SK-N-SH treated with all-trans-retinoic acid at 6 μM for 48 hours (cell line): ENCODE results near the gene SCN8A.

ENCODE experiments used
- ATAC-seq: fragments of 200-7000 bp; cut with Tn5 transposase; 3 replicates; pipeline ENCODE4 v1.9.1; 2020; ENCODE audit warnings: mild to moderate bottlenecking, moderate library complexity
- ARNTL ChIP-seq: fragments of 450-650 bp; formaldehyde crosslinking; IDR thresholded peaks from 2 replicates; pipeline ENCODE4 v1.5.0; 2020; ENCODE audit warnings: low read depth, mild to moderate bottlenecking, moderate library complexity, borderline replicate concordance
- CSDC2 ChIP-seq: fragments of 250-450 bp; sonication (Bioruptor Pico); IDR thresholded peaks from 2 replicates; pipeline ENCODE4 v1.5.0; 2020; ENCODE audit warnings: mild to moderate bottlenecking, moderate library complexity
- ESRRG ChIP-seq: fragments of 250-450 bp; sonication (Bioruptor Pico); IDR thresholded peaks from 2 replicates; pipeline ENCODE4 v1.6.1; 2021; ENCODE audit warnings: mild to moderate bottlenecking
- GLIS3 ChIP-seq: fragments of 250-450 bp; sonication (Bioruptor Pico); IDR thresholded peaks from 2 replicates; pipeline ENCODE4 v1.5.0; 2020; ENCODE audit warnings: mild to moderate bottlenecking, moderate library complexity
- ISL1 ChIP-seq: fragments of 250-450 bp; sonication (Bioruptor Pico); IDR thresholded peaks from 2 replicates; pipeline ENCODE4 v2.1.2; 2022; ENCODE audit warnings: mild to moderate bottlenecking, moderate library complexity
- OSR1 ChIP-seq: fragments of 250-450 bp; sonication (Bioruptor Pico); IDR thresholded peaks from 2 replicates; pipeline ENCODE4 v1.8.0; 2022; ENCODE audit warnings: moderate library complexity, mild to moderate bottlenecking, inconsistent platforms
- PPARA ChIP-seq: fragments of 250-450 bp; sonication (Bioruptor Pico); IDR thresholded peaks from 2 replicates; pipeline ENCODE4 v1.5.0; 2020; ENCODE audit warnings: mild to moderate bottlenecking, borderline replicate concordance
- RARB ChIP-seq: fragments of 250-450 bp; sonication (Bioruptor Pico); IDR thresholded peaks from 2 replicates; pipeline ENCODE4 v1.8.0; 2021; ENCODE audit warnings: mild to moderate bottlenecking, moderate library complexity
- TCF4 ChIP-seq: fragments of 250-450 bp; sonication (Bioruptor Pico); IDR thresholded peaks from 2 replicates; pipeline ENCODE4 v1.8.0; 2021; ENCODE audit warnings: mild to moderate bottlenecking, moderate library complexity, borderline replicate concordance
- TOX ChIP-seq: fragments of 250-450 bp; sonication (Bioruptor Pico); IDR thresholded peaks from 2 replicates; pipeline ENCODE4 v1.8.0; 2021; ENCODE audit warnings: mild to moderate bottlenecking, moderate library complexity, borderline replicate concordance
- ZC3H10 ChIP-seq: fragments of 250-450 bp; sonication (Bioruptor Pico); IDR thresholded peaks from 2 replicates; pipeline ENCODE4 v1.5.1; 2021; ENCODE audit warnings: mild to moderate bottlenecking, moderate library complexity
- ZFP3 ChIP-seq: fragments of 250-450 bp; sonication (Bioruptor Pico); IDR thresholded peaks from 2 replicates; pipeline ENCODE4 v1.5.0; 2020; ENCODE audit warnings: mild to moderate bottlenecking, moderate library complexity
- ZFP30 ChIP-seq: fragments of 450-650 bp; formaldehyde crosslinking; IDR thresholded peaks from 2 replicates; pipeline ENCODE4 v1.5.0; 2022; ENCODE audit warnings: mild to moderate bottlenecking, moderate library complexity
- ZNF70 ChIP-seq: fragments of 450-650 bp; formaldehyde crosslinking; IDR thresholded peaks from 2 replicates; pipeline ENCODE4 v1.5.0; 2020; ENCODE audit warnings: mild to moderate bottlenecking, moderate library complexity
- TF ChIP-seq, protein P1 (sequence below): fragments of 250-450 bp; sonication (Bioruptor Pico); IDR thresholded peaks from 2 replicates; pipeline ENCODE4 v1.5.0; 2020; ENCODE audit warnings: mild to moderate bottlenecking, moderate library complexity
- TF ChIP-seq, protein P2 (sequence below): fragments of 250-450 bp; sonication (Bioruptor Pico); IDR thresholded peaks from 2 replicates; pipeline ENCODE4 v1.8.0; 2020; ENCODE audit warnings: mild to moderate bottlenecking, moderate library complexity, borderline replicate concordance
- TF ChIP-seq, protein P3 (sequence below): fragments of 250-450 bp; sonication (Bioruptor Pico); IDR thresholded peaks from 2 replicates; pipeline ENCODE4 v1.8.0; 2021; ENCODE audit warnings: low read depth, mild to moderate bottlenecking, moderate library complexity, borderline replicate concordance
- TF ChIP-seq, protein P4 (sequence below): fragments of 250-450 bp; sonication (Bioruptor Pico); IDR thresholded peaks from 2 replicates; pipeline ENCODE4 v1.5.1; 2021; ENCODE audit warnings: mild to moderate bottlenecking, moderate library complexity
- TF ChIP-seq, protein P5 (sequence below): fragments of 250-450 bp; sonication (Bioruptor Pico); IDR thresholded peaks from 2 replicates; pipeline ENCODE4 v1.5.1; 2020; ENCODE audit warnings: low read depth, mild to moderate bottlenecking, moderate library complexity

Gene SCN8A

DNA sequence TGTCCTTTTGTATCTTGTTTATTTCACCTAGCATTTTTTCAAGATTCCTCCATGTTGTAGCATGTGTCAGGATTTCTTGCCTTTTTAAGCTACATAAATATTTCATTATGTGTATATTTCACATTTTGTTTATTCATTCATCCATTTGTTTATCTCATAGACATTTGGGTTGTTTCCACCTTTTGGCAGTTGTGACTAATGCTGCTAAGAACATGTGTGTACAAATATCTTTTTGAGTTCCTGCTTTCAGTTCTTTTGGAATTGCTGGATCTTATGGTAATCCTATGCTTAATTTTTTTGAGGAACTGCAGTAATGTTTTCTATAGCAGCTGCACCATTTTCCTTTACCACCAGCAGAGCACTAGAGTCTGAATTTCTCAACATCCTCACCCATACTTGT is 62.4 kb downstream of the SCN8A start (continued):
- TF ChIP-seq, protein P1, sequence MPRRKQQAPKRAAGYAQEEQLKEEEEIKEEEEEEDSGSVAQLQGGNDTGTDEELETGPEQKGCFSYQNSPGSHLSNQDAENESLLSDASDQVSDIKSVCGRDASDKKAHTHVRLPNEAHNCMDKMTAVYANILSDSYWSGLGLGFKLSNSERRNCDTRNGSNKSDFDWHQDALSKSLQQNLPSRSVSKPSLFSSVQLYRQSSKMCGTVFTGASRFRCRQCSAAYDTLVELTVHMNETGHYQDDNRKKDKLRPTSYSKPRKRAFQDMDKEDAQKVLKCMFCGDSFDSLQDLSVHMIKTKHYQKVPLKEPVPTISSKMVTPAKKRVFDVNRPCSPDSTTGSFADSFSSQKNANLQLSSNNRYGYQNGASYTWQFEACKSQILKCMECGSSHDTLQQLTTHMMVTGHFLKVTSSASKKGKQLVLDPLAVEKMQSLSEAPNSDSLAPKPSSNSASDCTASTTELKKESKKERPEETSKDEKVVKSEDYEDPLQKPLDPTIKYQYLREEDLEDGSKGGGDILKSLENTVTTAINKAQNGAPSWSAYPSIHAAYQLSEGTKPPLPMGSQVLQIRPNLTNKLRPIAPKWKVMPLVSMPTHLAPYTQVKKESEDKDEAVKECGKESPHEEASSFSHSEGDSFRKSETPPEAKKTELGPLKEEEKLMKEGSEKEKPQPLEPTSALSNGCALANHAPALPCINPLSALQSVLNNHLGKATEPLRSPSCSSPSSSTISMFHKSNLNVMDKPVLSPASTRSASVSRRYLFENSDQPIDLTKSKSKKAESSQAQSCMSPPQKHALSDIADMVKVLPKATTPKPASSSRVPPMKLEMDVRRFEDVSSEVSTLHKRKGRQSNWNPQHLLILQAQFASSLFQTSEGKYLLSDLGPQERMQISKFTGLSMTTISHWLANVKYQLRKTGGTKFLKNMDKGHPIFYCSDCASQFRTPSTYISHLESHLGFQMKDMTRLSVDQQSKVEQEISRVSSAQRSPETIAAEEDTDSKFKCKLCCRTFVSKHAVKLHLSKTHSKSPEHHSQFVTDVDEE (CRISPR knock-in tag): no peak
- TF ChIP-seq, protein P2, sequence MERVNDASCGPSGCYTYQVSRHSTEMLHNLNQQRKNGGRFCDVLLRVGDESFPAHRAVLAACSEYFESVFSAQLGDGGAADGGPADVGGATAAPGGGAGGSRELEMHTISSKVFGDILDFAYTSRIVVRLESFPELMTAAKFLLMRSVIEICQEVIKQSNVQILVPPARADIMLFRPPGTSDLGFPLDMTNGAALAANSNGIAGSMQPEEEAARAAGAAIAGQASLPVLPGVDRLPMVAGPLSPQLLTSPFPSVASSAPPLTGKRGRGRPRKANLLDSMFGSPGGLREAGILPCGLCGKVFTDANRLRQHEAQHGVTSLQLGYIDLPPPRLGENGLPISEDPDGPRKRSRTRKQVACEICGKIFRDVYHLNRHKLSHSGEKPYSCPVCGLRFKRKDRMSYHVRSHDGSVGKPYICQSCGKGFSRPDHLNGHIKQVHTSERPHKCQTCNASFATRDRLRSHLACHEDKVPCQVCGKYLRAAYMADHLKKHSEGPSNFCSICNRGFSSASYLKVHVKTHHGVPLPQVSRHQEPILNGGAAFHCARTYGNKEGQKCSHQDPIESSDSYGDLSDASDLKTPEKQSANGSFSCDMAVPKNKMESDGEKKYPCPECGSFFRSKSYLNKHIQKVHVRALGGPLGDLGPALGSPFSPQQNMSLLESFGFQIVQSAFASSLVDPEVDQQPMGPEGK: no peak

DNA sequence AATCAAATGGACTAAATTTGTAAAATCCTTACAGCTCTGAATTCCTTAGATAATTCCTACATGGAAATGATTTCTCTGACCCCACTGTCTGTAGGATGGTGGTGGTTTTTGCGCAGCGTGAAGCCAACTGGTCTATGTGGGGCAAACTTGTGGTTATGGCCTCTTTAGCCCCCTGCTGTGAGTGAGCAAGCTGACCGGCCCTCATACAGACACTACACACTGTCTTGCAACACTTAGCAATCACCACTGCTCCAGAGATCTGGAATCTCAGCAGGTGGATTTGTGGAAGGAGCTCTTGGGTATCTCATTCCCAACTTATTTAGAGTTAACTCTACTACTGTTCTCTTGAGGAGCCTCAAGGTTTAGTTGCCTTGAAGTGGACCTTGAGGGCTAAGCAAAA is 70.2 kb downstream of the SCN8A start:
- TF ChIP-seq GLIS3 (CRISPR knock-in tag): no peak
- TF ChIP-seq TOX (CRISPR knock-in tag): no peak
- no peak for TF ChIP-seq TCF4 (CRISPR knock-in tag)
- TF ChIP-seq RARB (CRISPR knock-in tag): no peak
- TF ChIP-seq ESRRG (CRISPR knock-in tag): no peak
- no peak for TF ChIP-seq CSDC2
- no peak for TF ChIP-seq PPARA (CRISPR knock-in tag)
- TF ChIP-seq, protein P1 (CRISPR knock-in tag): no peak
- TF ChIP-seq ZFP30 (CRISPR knock-in tag): no peak
- no peak for TF ChIP-seq ZNF70
- TF ChIP-seq ISL1 (CRISPR knock-in tag): no peak
- TF ChIP-seq, protein P3, sequence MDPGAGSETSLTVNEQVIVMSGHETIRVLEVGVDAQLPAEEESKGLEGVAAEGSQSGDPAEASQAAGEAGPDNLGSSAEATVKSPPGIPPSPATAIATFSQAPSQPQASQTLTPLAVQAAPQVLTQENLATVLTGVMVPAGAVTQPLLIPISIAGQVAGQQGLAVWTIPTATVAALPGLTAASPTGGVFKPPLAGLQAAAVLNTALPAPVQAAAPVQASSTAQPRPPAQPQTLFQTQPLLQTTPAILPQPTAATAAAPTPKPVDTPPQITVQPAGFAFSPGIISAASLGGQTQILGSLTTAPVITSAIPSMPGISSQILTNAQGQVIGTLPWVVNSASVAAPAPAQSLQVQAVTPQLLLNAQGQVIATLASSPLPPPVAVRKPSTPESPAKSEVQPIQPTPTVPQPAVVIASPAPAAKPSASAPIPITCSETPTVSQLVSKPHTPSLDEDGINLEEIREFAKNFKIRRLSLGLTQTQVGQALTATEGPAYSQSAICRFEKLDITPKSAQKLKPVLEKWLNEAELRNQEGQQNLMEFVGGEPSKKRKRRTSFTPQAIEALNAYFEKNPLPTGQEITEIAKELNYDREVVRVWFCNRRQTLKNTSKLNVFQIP (CRISPR knock-in tag): no peak
- TF ChIP-seq, protein P4, sequence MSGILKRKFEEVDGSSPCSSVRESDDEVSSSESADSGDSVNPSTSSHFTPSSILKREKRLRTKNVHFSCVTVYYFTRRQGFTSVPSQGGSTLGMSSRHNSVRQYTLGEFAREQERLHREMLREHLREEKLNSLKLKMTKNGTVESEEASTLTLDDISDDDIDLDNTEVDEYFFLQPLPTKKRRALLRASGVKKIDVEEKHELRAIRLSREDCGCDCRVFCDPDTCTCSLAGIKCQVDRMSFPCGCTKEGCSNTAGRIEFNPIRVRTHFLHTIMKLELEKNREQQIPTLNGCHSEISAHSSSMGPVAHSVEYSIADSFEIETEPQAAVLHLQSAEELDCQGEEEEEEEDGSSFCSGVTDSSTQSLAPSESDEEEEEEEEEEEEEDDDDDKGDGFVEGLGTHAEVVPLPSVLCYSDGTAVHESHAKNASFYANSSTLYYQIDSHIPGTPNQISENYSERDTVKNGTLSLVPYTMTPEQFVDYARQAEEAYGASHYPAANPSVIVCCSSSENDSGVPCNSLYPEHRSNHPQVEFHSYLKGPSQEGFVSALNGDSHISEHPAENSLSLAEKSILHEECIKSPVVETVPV (CRISPR knock-in tag): no peak
- TF ChIP-seq ZC3H10 (CRISPR knock-in tag): no peak
- no peak for ATAC-seq

DNA sequence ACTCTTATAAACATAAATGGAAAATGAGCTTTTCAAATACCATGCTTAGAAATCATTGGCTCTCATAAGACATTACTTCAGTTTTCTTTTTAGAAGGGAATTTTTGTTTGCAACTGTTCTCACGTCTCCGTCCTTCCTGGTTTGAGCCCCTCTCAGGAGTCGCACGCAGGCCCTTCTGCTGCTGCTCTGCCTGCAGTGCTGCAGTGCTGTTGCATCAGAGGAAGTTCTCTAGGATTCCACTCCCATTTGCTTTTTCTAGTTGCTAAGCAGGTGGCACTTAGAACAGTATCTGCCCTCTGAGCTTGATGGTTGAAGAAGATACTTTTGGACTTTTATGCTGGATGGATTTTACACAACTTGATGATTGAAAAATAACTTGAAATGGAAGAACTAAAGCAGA is 70.8 kb downstream of the SCN8A start:
- no peak for ATAC-seq
- no peak for TF ChIP-seq TOX (CRISPR knock-in tag)
- no peak for TF ChIP-seq ZFP30 (CRISPR knock-in tag)
- no peak for TF ChIP-seq ZC3H10 (CRISPR knock-in tag)
- TF ChIP-seq, protein P5, sequence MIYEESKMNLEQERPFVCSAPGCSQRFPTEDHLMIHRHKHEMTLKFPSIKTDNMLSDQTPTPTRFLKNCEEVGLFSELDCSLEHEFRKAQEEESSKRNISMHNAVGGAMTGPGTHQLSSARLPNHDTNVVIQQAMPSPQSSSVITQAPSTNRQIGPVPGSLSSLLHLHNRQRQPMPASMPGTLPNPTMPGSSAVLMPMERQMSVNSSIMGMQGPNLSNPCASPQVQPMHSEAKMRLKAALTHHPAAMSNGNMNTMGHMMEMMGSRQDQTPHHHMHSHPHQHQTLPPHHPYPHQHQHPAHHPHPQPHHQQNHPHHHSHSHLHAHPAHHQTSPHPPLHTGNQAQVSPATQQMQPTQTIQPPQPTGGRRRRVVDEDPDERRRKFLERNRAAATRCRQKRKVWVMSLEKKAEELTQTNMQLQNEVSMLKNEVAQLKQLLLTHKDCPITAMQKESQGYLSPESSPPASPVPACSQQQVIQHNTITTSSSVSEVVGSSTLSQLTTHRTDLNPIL (CRISPR knock-in tag): no peak
- no peak for TF ChIP-seq CSDC2
- TF ChIP-seq ESRRG (CRISPR knock-in tag): no peak
- TF ChIP-seq ZFP3 (CRISPR knock-in tag): no peak
- no peak for TF ChIP-seq TCF4 (CRISPR knock-in tag)
- TF ChIP-seq ARNTL (CRISPR knock-in tag): no peak
- TF ChIP-seq PPARA (CRISPR knock-in tag): no peak
- TF ChIP-seq, protein P2: no peak
- no peak for TF ChIP-seq ZNF70
- TF ChIP-seq RARB (CRISPR knock-in tag): no peak
- no peak for TF ChIP-seq OSR1
- TF ChIP-seq, protein P1 (CRISPR knock-in tag): no peak
